ENCODE measurements around the gene PIF1.

The PIF1 gene

DNA sequence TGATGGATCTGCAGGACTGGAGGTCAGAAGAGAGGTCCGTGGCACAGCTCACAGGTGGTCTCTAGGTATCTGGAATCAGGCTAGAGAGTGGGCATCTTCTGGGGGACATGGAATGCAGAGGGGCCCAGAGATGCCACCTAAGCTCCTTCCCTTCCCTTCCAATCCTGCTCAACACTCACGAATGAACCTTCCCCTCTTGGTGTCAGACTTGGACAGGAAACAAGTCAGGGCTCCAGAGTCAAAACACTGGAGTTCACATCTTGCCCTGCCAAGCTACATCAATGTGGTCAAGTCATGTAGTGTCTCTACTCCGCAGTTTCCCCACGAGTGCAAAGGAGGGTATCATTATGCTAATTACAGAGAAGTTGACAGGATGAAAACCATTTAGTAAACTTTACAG lies 34.0 kb downstream of the PIF1 start:
- no peak for DNase-seq (ENCODE audit: low read depth, low spot score)
- TF ChIP-seq, protein P1, sequence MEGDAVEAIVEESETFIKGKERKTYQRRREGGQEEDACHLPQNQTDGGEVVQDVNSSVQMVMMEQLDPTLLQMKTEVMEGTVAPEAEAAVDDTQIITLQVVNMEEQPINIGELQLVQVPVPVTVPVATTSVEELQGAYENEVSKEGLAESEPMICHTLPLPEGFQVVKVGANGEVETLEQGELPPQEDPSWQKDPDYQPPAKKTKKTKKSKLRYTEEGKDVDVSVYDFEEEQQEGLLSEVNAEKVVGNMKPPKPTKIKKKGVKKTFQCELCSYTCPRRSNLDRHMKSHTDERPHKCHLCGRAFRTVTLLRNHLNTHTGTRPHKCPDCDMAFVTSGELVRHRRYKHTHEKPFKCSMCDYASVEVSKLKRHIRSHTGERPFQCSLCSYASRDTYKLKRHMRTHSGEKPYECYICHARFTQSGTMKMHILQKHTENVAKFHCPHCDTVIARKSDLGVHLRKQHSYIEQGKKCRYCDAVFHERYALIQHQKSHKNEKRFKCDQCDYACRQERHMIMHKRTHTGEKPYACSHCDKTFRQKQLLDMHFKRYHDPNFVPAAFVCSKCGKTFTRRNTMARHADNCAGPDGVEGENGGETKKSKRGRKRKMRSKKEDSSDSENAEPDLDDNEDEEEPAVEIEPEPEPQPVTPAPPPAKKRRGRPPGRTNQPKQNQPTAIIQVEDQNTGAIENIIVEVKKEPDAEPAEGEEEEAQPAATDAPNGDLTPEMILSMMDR (IDR thresholded peaks at IDR 0.05; ENCODE audit: insufficient read depth, low read length, missing control alignments), result no peak
- ChIA-PET CTCF (interaction anchor here (0.9 to 5.5 kb wide), 2 partner anchors 19 to 105 kb away, joined by 3 to 31 read pairs; no protein-coding TSS in a partner anchor), POLR2A (no interaction called here)
- H3K4me3 ChIP-seq (ENCODE audit: low read depth, low read length), result no peak overlapping the region

DNA sequence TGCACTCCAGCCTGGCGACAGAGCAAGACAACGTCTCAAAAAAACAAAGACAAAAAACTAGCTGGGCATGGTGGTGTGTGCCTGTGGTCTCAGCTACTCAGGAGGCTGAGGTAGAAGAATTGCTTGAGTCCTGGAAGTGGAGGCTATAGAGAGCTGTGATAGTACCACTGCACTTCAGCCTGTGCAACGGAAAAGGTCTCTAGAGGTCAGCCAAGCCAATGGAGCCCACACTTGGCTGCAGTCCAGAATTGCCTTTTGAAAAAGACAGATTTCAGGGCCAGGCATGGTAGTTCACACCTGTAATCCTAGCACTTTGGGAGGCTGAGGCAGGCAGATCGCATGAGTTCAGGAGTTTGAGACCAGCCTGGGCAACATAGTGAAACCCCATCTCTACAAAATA lies 41.7 kb downstream of the PIF1 start:
- POLR2A ChIA-PET, result no interaction called here

DNA sequence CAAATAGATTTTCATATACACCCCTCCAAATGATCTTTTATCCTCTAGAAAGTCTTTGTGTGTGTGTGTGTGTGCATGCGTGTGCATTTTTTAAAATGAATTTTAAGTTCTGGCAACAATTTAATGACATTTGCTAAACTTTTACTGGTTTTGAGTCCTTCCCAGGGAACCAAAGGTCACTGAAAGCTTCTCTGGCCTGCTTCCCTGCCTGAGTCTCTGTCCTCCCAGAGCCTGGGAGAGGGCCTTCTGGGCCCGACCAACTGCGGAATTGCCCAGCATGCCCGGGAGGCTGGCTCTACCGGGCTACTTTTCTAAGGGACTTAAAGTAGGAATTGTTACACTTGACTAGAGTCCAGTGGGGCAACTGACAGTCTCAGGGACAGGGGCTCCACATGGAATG lies 42.7 kb downstream of the PIF1 start:
- POLR2A ChIA-PET, result no interaction called here
- TF ChIP-seq, protein P1 (IDR thresholded peaks at IDR 0.05; ENCODE audit: insufficient read depth, low read length, missing control alignments), result no peak
- H3K4me3 ChIP-seq (ENCODE audit: low read depth, low read length), result no peak overlapping the region
- CTCF ChIA-PET, result interaction anchor here (2.8 kb wide), 1 partner anchor 27 kb away, joined by 12 read pairs; no protein-coding TSS in a partner anchor
- no peak for DNase-seq (ENCODE audit: low read depth, low spot score)

More for the DNA sequence above, 41.7 kb downstream of the PIF1 start:
- TF ChIP-seq, protein P1 (IDR thresholded peaks at IDR 0.05; ENCODE audit: insufficient read depth, low read length, missing control alignments), result no peak
- CTCF ChIA-PET, result interaction anchor here (1.2 kb wide), 1 partner anchor 27 kb away, joined by 3 read pairs; no protein-coding TSS in a partner anchor
- no peak for DNase-seq (ENCODE audit: low read depth, low spot score)
- H3K4me3 ChIP-seq (ENCODE audit: low read depth, low read length), result no peak overlapping the region

DNA sequence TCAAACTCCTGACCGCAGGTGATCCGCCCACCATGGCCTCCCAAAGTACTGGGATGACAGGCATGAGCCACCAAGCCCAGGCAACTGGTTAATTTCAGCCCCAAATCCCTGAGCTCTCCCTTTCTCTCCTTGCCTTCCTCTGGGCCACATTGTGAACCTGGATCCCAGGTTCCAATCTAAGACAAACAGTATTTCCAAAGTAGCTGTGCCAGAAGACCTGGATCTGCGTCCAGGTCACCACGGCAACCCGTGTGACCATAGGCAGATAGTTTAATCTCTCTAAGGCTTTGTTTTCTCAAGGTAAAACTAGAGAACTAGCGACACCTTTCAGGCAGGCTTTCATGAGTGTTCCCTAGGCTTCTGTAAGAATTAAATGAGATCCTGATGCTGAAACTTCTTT lies 44.1 kb downstream of the PIF1 start:
- TF ChIP-seq, protein P1 (IDR thresholded peaks at IDR 0.05; ENCODE audit: insufficient read depth, low read length, missing control alignments), result no peak
- ChIA-PET POLR2A (no interaction called here), CTCF (interaction anchor here (1.3 to 2.8 kb wide), 2 partner anchors 28 to 53 kb away, joined by 4 to 12 read pairs; no protein-coding TSS in a partner anchor)
- DNase-seq (ENCODE audit: low read depth, low spot score), result no peak
- H3K4me3 ChIP-seq (ENCODE audit: low read depth, low read length), result no peak overlapping the region

DNA sequence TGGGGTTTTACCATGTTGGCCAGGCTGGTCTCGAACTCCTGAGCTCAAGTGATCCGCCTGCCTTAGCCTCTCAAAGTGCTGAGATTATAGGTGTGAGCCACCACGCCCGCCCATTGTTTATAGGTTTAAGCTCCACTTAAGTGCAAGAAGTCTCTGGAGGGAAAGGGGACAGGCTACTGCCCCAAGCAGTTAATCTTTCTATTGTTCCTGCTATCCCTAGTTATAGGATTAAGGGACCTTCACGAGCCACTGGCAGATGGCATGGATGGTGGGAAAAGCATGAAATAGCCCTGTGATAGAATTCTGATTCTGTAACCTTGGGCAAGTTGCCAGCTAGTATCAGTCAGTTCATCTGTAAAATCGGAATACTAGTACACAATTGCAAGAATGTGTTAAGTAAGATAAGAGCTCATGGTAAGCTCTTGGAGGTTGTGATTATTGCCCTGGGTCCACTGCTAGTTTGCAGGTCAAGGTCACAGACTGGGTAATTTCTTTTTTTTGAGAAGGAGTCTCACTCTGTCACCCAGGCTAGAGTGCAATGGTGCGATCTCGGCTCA lies 44.8 kb downstream of the PIF1 start:
- ChIA-PET POLR2A (no interaction called here), CTCF (interaction anchor here (1.3 to 2.8 kb wide), 2 partner anchors 29 to 53 kb away, joined by 4 to 12 read pairs; no protein-coding TSS in a partner anchor)
- TF ChIP-seq, protein P1 (IDR thresholded peaks at IDR 0.05; ENCODE audit: insufficient read depth, low read length, missing control alignments), result no peak
- DNase-seq (ENCODE audit: low read depth, low spot score), result no peak
- H3K4me3 ChIP-seq (ENCODE audit: low read depth, low read length), result no peak overlapping the region

DNA sequence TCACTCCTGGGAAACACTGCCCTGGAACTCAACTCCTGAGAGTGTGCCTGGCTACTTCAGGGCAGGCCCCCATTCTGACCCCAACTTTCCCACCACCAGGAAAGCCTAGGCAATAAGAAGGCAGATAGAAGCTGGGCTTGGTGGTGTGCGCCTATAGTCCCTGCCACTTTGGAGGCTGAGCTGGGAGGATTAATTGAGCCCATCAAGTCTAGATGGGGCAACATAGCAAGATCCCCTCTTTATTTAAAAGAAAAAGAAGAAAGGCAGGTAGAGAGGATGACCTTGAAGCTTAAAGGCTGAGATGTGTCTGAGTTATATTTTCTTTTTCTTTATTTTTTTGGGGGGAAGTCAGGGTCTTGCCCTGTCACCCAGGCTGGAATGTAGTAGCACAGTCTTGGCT lies 45.8 kb downstream of the PIF1 start:
- ChIA-PET CTCF (interaction anchor here (0.8 to 2.1 kb wide), 4 partner anchors 15 to 56 kb away, joined by 3 to 12 read pairs (median 6); no protein-coding TSS in a partner anchor), POLR2A (no interaction called here)
- no peak for DNase-seq (ENCODE audit: low read depth, low spot score)
- no peak overlapping the region for H3K4me3 ChIP-seq (ENCODE audit: low read depth, low read length)
- TF ChIP-seq, protein P1 (IDR thresholded peaks at IDR 0.05; ENCODE audit: insufficient read depth, low read length, missing control alignments), result no peak

All from AG04449 (cell line).